Parathyroid adenoma (tissue), 2 donors: Measurements from ENCODE around the gene TRIM17.
A peak's percentile ranks its signal among the peaks of the same experiment; 100 is the strongest.

Experiments used
- H2AFZ ChIP-seq: fragments of 300-600 bp; sonication (generic); one replicate; pipeline ENCODE4 v1.7.0; 2017; ENCODE audit warnings: antibody characterized with exemption, mild to moderate bottlenecking
- H3K27ac ChIP-seq: fragments of 300-600 bp; sonication (generic); one replicate; pipeline ENCODE4 v1.7.0; 2017
- H3K27me3 ChIP-seq: fragments of 300-600 bp; sonication (generic); one replicate; pipeline ENCODE4 v1.7.0; 2017; ENCODE audit warnings: low read length; ENCODE audit not compliant: control insufficient read depth, insufficient read depth
- H3K36me3 ChIP-seq: fragments of 300-600 bp; sonication (generic); one replicate; pipeline ENCODE4 v1.7.0; 2017; ENCODE audit warnings: low read length; ENCODE audit not compliant: control insufficient read depth, insufficient read depth
- H3K4me1 ChIP-seq: fragments of 300-600 bp; sonication (generic); one replicate; pipeline ENCODE4 v1.7.0; 2017; ENCODE audit warnings: control low read depth
- H3K4me2 ChIP-seq: fragments of 300-600 bp; sonication (generic); one replicate; pipeline ENCODE4 v1.7.0; 2017; ENCODE audit warnings: low read length
- H3K4me3 ChIP-seq: fragments of 300-600 bp; sonication (generic); one replicate; pipeline ENCODE4 v1.7.0; 2017; ENCODE audit warnings: low read depth, low read length
- H3K79me2 ChIP-seq: fragments of 300-600 bp; sonication (generic); one replicate; pipeline ENCODE4 v1.7.0; 2017; ENCODE audit warnings: control low read depth
- H3K9ac ChIP-seq: fragments of 300-600 bp; sonication (generic); one replicate; pipeline ENCODE4 v1.7.0; 2017; ENCODE audit warnings: mild to moderate bottlenecking
- H3K9me3 ChIP-seq: fragments of 300-600 bp; sonication (generic); one replicate; pipeline ENCODE4 v1.7.0; 2017; ENCODE audit warnings: low read length; ENCODE audit not compliant: control insufficient read depth
- TF ChIP-seq, protein P1 (sequence below): fragments of 300-600 bp; sonication (generic); IDR thresholded peaks from one replicate; pipeline ENCODE4 v1.7.0; 2017; ENCODE audit warnings: antibody characterized with exemption, mild to moderate bottlenecking
- donor health status: primary hyperparathyroidism.

Gene TRIM17

DNA sequence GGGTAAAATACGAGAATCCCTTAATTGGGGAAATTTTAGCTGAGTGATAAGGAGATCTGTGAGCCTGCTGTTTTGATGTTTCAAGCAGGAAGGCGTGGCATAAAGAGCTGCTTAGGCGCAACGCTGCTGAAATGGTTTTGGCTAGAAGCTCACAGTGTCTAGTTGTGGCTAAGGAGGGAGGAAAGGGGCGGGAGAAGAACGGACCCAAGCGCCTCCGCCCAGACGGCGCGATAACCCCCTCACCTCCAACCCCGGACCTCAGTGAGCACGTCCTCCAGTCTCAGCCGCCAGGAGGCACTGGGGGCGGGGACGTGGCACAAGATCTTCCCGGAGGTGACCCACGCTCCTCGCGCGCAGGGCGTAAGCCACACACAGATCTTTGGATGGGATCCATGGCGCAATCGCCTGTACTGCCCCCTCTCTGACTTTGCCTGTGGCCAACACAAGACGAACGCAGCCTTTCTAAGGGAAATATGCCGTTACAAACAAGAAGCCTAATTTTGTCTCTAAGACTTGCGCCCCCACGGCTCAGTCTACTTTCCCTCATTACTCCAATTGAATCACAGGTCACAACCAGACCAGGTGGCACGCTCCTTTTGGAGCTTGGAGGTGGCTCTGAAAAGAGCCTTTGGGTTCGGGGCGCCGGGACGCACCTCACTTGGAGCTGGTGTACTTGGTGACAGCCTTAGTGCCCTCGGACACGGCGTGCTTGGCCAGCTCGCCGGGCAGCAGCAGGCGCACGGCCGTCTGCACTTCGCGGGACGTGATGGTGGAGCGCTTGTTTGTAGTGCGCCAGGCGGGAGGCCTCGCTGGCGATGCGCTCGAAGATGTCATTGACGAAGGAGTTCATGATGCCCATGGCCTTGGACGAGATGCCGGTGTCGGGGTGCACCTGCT is 47.1 kb upstream of the TRIM17 start:
- no peaks in the 10 kb centered on the region for H3K9me3 ChIP-seq
- H3K36me3 ChIP-seq, result no peaks in the 10 kb centered on the region
- H3K27me3 ChIP-seq, result no peaks in the 10 kb centered on the region
- H3K79me2 ChIP-seq, result no peaks in the 10 kb centered on the region
- H3K27ac ChIP-seq, result no peak overlapping the region
- peak overlapping the region; percentile 33 for H3K4me3 ChIP-seq
- no peaks in the 10 kb centered on the region for H3K4me1 ChIP-seq
- H2AFZ ChIP-seq, result no peak overlapping the region
- no peak overlapping the region for H3K9ac ChIP-seq
- peak overlapping the region; percentile 70 for H3K4me2 ChIP-seq
- TF ChIP-seq, protein P1, sequence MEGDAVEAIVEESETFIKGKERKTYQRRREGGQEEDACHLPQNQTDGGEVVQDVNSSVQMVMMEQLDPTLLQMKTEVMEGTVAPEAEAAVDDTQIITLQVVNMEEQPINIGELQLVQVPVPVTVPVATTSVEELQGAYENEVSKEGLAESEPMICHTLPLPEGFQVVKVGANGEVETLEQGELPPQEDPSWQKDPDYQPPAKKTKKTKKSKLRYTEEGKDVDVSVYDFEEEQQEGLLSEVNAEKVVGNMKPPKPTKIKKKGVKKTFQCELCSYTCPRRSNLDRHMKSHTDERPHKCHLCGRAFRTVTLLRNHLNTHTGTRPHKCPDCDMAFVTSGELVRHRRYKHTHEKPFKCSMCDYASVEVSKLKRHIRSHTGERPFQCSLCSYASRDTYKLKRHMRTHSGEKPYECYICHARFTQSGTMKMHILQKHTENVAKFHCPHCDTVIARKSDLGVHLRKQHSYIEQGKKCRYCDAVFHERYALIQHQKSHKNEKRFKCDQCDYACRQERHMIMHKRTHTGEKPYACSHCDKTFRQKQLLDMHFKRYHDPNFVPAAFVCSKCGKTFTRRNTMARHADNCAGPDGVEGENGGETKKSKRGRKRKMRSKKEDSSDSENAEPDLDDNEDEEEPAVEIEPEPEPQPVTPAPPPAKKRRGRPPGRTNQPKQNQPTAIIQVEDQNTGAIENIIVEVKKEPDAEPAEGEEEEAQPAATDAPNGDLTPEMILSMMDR, result no peak

DNA sequence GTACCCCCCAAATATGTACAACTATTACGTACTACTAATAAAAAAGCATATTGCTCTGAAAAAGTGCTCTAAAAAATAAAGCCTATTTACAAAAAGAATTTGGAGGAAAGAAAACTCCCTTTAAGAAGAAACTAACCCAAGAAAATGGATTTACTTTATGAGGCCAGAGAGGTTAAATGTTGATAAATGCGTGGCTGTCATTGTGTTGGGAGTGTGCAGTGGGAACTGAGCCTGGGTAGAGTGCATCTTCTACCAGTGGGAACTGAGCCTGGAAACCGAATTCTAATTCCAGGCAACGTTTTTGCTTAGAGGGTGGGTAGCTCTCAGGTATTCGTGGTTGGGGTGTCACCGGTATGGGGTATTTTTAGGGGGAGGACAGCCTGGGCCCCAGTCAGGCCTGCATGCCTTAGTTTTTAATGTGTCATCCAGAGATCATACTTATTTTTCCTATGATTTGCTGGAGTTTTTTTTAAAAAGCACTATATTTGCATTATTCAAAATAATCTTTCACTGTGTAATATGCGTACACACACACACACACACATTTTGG is 46.4 kb upstream of the TRIM17 start:
- Histone ChIP-seq H3K27ac (no peak overlapping the region), H3K27me3 (no peaks in the 10 kb centered on the region)

DNA sequence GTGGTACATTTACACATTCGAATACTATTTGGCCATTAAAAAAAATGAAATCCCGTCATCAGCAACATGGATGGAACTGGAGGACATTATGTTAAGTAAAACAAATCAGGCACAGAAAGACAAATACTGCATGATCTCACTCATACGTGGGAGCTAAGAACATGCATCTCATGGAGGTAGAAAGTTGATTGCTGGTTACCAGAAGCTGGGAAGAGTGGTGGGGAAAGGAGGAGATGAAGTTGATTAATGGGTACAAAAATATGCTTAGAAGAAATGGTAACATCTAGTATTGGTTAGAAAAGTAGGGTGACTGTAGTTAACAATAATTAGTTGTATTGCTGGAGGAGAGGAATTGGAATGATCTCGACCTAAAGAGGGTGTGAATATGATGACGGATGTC is 45.9 kb upstream of the TRIM17 start:
- no peak overlapping the region for H3K4me2 ChIP-seq
- H3K4me3 ChIP-seq, result no peak overlapping the region
- no peak overlapping the region for H3K9ac ChIP-seq
- no peak overlapping the region for H3K27ac ChIP-seq
- H3K9me3 ChIP-seq, result no peaks in the 10 kb centered on the region
- H3K79me2 ChIP-seq, result no peaks in the 10 kb centered on the region
- no peaks in the 10 kb centered on the region for H3K4me1 ChIP-seq
- TF ChIP-seq, protein P1, result no peak
- no peak overlapping the region for H2AFZ ChIP-seq
- H3K27me3 ChIP-seq, result no peaks in the 10 kb centered on the region
- H3K36me3 ChIP-seq, result no peaks in the 10 kb centered on the region

More for the DNA sequence above, 46.4 kb upstream of the TRIM17 start:
- no peaks in the 10 kb centered on the region for H3K4me1 ChIP-seq
- no peak overlapping the region for H2AFZ ChIP-seq
- H3K36me3 ChIP-seq, result no peaks in the 10 kb centered on the region
- H3K9me3 ChIP-seq, result no peaks in the 10 kb centered on the region
- H3K4me3 ChIP-seq, result no peak overlapping the region
- TF ChIP-seq, protein P1, result no peak
- H3K79me2 ChIP-seq, result no peaks in the 10 kb centered on the region
- H3K4me2 ChIP-seq, result no peak overlapping the region
- no peak overlapping the region for H3K9ac ChIP-seq

DNA sequence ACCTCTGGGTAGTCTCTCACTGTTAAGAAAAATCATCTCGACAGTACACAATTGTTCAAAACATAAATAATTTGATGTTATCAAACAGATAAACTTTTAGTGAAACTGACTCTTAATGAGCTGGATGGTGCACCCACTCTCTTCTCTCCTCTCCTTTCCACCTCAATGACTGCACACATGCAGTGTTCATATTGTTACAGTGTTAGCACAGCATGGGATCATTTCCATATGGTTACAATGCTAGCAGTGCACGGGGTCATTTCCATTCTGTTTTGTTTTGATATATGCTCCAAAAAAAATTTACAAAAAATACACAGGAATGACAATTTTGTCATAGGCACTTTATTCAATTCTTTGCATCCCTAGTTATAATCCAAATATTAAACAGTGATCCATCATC is 44.2 kb upstream of the TRIM17 start:
- Histone ChIP-seq H3K27ac (no peak overlapping the region), H3K4me2 (no peak overlapping the region), H3K9ac (no peak overlapping the region), H3K9me3 (no peaks in the 10 kb centered on the region), H3K79me2 (no peaks in the 10 kb centered on the region), H3K4me3 (no peak overlapping the region), H3K27me3 (no peaks in the 10 kb centered on the region), H3K4me1 (no peaks in the 10 kb centered on the region), H2AFZ (no peak overlapping the region), H3K36me3 (no peaks in the 10 kb centered on the region)
- TF ChIP-seq, protein P1, result no peak
